ENCODE data around the gene SSTR5. TPM values are rescaled to one million over a fixed set of nuclear protein-coding genes. Genes with fewer than 3 reads are reported as not detected.

SSTR5 gene
- total RNA-seq, 1 donor from 2014 or later, result not detected

- intact Hi-C loops (cut with DNase I), result no loop called here
- Histone ChIP-seq H3K4me1 (no peaks in the 10 kb centered on the region), H3K36me3 (no peaks in the 10 kb centered on the region), H3K9me3 (no peaks in the 10 kb centered on the region), H3K27ac (no peak overlapping the region), H3K27me3 (ENCODE audit: low read depth) (peaks cover 44% of the 10 kb centered on the region), H3K4me3 (no peak overlapping the region)
- TF ChIP-seq CTCF (IDR thresholded peaks at IDR 0.05), result no peak
- ATAC-seq, result no peak
- DNase-seq, result no peak
These were observed 53.5 kb downstream of the SSTR5 start for GRCh38 chr16:1126044-1126443.

GRCh38 chr16:1126586-1126985, 54.0 kb downstream of the SSTR5 start:
- DNase-seq, result no peak
- Histone ChIP-seq H3K36me3 (no peaks in the 10 kb centered on the region), H3K9me3 (no peaks in the 10 kb centered on the region), H3K27me3 (ENCODE audit: low read depth) (peaks cover 41% of the 10 kb centered on the region), H3K4me3 (no peak overlapping the region), H3K4me1 (no peaks in the 10 kb centered on the region), H3K27ac (no peak overlapping the region)
- intact Hi-C loops (cut with DNase I), result no loop called here
- TF ChIP-seq CTCF (IDR thresholded peaks at IDR 0.05), result no peak
- ATAC-seq, result no peak

DNA sequence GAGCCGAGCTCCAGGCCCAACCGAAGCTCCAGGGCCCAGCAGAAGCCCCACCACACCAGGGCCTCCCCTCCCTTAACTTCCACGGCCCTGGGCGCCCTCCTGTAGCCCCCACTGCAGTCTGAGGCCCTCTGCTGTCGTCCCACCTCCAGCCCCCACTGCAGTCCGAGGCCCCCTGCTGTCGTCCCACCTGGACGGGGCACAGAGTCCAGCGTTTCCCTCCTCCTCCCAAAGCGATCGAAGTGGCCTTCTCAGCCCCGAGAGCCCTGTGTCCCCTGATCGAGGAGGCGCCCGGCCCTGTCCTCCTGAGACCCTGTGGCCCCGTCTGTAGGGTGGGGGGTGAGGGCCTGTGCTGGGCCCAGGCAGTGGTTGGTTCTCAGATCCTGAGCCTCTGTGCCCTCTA, 54.6 kb downstream of the SSTR5 start:
- no peak overlapping the region for H3K27ac ChIP-seq
- no peak for TF ChIP-seq CTCF (IDR thresholded peaks at IDR 0.05)
- H3K36me3 ChIP-seq, result no peaks in the 10 kb centered on the region
- H3K4me3 ChIP-seq, result no peak overlapping the region
- intact Hi-C loops (cut with DNase I), result no loop called here
- peaks cover 38% of the 10 kb centered on the region for H3K27me3 ChIP-seq (ENCODE audit: low read depth)
- H3K4me1 ChIP-seq, result no peaks in the 10 kb centered on the region
- no peaks in the 10 kb centered on the region for H3K9me3 ChIP-seq
- DNase-seq (no peak), ATAC-seq (no peak)

- DNase-seq (no peak), ATAC-seq (no peak)
- Histone ChIP-seq H3K27me3 (ENCODE audit: low read depth) (peaks cover 38% of the 10 kb centered on the region), H3K36me3 (no peaks in the 10 kb centered on the region), H3K27ac (no peak overlapping the region), H3K9me3 (no peaks in the 10 kb centered on the region), H3K4me3 (no peak overlapping the region), H3K4me1 (no peaks in the 10 kb centered on the region)
- intact Hi-C loops (cut with DNase I), result no loop called here
- no peak for TF ChIP-seq CTCF (IDR thresholded peaks at IDR 0.05)
These were observed 55.6 kb downstream of the SSTR5 start for GRCh38 chr16:1127971-1128715.

DNA sequence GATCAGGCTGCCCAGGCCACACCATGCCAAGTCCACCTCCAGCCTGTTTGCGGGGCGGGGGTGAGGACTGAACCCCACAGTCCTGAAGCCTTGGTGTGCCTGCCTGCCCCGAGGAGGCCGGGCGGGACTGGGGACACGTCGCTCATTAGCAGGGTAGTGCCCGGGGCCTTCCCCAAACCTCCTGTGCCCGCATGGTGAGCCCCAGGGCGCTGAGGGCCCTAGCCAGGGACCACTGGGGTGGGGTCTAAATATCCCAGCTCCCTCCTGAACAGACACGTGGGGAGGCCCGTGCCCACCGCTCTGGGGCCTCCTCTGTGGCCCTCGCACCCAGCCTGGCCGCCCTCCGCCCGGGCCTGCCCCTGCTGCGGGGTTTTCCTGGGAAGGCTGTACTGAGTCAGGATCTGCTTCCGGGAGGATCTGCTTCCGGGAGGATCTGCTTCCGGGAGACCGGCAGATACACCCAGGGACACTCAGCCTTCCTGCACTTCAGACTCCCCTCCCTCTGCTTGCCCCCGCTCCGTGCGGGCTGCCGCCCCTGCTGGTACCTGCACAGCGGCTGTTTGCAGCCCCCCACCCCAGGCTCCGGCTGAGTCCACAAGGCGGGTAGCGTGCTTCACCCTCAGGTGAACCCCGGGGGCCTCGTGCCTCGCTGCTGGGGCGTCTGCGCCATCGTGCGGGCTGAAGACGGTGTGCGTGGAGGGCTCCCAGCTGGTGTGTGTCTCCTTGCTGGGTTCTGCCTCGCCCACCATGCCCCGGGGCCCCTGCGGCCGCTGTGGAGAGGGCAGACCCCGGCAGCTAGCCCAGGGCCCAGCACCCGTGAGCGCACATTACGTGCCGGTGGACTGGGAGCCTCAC, 56.8 kb downstream of the SSTR5 start:
- ATAC-seq (no peak), DNase-seq (no peak)
- H3K4me1 ChIP-seq, result no peaks in the 10 kb centered on the region
- H3K9me3 ChIP-seq, result no peaks in the 10 kb centered on the region
- H3K27me3 ChIP-seq (ENCODE audit: low read depth), result peaks cover 33% of the 10 kb centered on the region
- intact Hi-C loops (cut with DNase I), result no loop called here
- H3K27ac ChIP-seq, result no peak overlapping the region
- no peak for TF ChIP-seq CTCF (IDR thresholded peaks at IDR 0.05)
- no peaks in the 10 kb centered on the region for H3K36me3 ChIP-seq
- no peak overlapping the region for H3K4me3 ChIP-seq
